Measurements from ENCODE around the gene SYT1.

DNA sequence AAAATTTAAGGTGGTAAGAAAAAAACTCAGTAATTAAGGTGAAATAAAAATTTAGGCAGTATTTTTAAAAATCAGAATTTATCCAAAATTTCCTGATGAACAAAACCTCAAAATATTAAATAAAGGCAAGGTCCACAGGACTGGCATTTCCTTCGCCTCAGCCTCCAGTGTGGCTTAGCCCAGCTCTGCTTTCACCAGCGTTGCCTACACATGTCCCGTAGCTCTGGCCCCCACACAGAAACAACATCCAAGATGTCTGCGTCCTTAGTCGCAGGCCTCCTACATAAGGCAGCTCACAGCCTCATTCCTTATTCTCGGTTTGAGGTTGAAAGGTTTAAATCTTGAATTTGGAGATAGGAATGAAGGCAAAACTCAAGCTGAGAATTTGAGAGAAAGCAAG, 274.3 kb downstream of the SYT1 start:
- TF ChIP-seq ZNF155 (tag by site-specific recombination; IDR thresholded peaks at IDR 0.05) (no peak), ZNF132 (tag by site-specific recombination; IDR thresholded peaks at IDR 0.05; ENCODE audit: borderline replicate concordance) (no peak), FEZF1 (tag by site-specific recombination; IDR thresholded peaks at IDR 0.05) (no peak), ZNF184 (tag by site-specific recombination; IDR thresholded peaks at IDR 0.05) (no peak), ZNF24 (tag by site-specific recombination; IDR thresholded peaks at IDR 0.05) (no peak), ZNF133 (tag by site-specific recombination; IDR thresholded peaks at IDR 0.05) (no peak), ZNF350 (tag by site-specific recombination; IDR thresholded peaks at IDR 0.05) (no peak), ZNF670 (tag by site-specific recombination; IDR thresholded peaks at IDR 0.05; ENCODE audit: low read depth) (no peak), ZBTB48 (tag by site-specific recombination; IDR thresholded peaks at IDR 0.05) (no peak), MZF1 (tag by site-specific recombination; IDR thresholded peaks at IDR 0.05; ENCODE audit: borderline replicate concordance) (no peak), MEIS1 (CRISPR knock-in tag; IDR thresholded peaks at IDR 0.05; ENCODE audit: borderline replicate concordance) (no peak), ZNF121 (tag by site-specific recombination; IDR thresholded peaks at IDR 0.05) (no peak), KLF16 (tag by site-specific recombination; IDR thresholded peaks at IDR 0.05) (no peak), CTCF (tag by site-specific recombination; IDR thresholded peaks at IDR 0.05) (no peak)

Data from HEK293 (cell line).